ENCODE data around the gene PCED1B. TPM values are rescaled to one million over a fixed set of nuclear protein-coding genes. Genes with fewer than 3 reads are reported as not detected.

PCED1B gene
- total RNA-seq, 1 donor from 2014 or later: 3.1 TPM

- Histone ChIP-seq H3K4me3 (no peak overlapping the region), H3K9ac (no peak overlapping the region), H3K79me2 (ENCODE audit: low read depth) (no peaks in the 10 kb centered on the region), H3K36me3 (no peaks in the 10 kb centered on the region), H3K27ac (no peak overlapping the region), H2AFZ (replicated peaks) (no peak overlapping the region), H3K4me2 (no peak overlapping the region), H3K9me3 (ENCODE audit: low read depth) (no peaks in the 10 kb centered on the region), H3F3A (ENCODE audit: low read depth) (peaks cover 16% of the 10 kb centered on the region), H3K27me3 (no peaks in the 10 kb centered on the region), H3K4me1 (peaks cover 15% of the 10 kb centered on the region), H4K20me1 (ENCODE audit: low read depth) (no peaks in the 10 kb centered on the region)
- Mint-ChIP-seq H3K27ac (no peak overlapping the region), H3K9me3 (no peaks in the 10 kb centered on the region), H3K27me3 (ENCODE audit: insufficient read depth, low read depth) (no peaks in the 10 kb centered on the region), H3K36me3 (no peaks in the 10 kb centered on the region), H3K4me3 (no peak overlapping the region), H3K4me1 (peaks cover 19% of the 10 kb centered on the region)
- no peak for TF ChIP-seq EZH2 (IDR thresholded peaks at IDR 0.05)
- TF ChIP-seq, protein P1, sequence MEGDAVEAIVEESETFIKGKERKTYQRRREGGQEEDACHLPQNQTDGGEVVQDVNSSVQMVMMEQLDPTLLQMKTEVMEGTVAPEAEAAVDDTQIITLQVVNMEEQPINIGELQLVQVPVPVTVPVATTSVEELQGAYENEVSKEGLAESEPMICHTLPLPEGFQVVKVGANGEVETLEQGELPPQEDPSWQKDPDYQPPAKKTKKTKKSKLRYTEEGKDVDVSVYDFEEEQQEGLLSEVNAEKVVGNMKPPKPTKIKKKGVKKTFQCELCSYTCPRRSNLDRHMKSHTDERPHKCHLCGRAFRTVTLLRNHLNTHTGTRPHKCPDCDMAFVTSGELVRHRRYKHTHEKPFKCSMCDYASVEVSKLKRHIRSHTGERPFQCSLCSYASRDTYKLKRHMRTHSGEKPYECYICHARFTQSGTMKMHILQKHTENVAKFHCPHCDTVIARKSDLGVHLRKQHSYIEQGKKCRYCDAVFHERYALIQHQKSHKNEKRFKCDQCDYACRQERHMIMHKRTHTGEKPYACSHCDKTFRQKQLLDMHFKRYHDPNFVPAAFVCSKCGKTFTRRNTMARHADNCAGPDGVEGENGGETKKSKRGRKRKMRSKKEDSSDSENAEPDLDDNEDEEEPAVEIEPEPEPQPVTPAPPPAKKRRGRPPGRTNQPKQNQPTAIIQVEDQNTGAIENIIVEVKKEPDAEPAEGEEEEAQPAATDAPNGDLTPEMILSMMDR (IDR thresholded peaks at IDR 0.05): no peak
- no peak for TF ChIP-seq EZH2phosphoT487 (IDR thresholded peaks at IDR 0.05)
- DNase-seq (ENCODE audit: low spot score): peak; percentile 24
Observed at GRCh38 chr12:47067771-47068431, 11.5 kb upstream of the PCED1B start.

- Histone ChIP-seq H3F3A (ENCODE audit: low read depth) (peaks cover 16% of the 10 kb centered on the region), H3K4me3 (no peak overlapping the region), H3K9me3 (ENCODE audit: low read depth) (no peaks in the 10 kb centered on the region), H3K4me1 (peaks cover 15% of the 10 kb centered on the region), H2AFZ (replicated peaks) (peak overlapping the region; percentile 61), H3K4me2 (peak overlapping the region; percentile 58), H3K27ac (no peak overlapping the region), H4K20me1 (ENCODE audit: low read depth) (no peaks in the 10 kb centered on the region), H3K79me2 (ENCODE audit: low read depth) (no peaks in the 10 kb centered on the region), H3K9ac (no peak overlapping the region), H3K36me3 (no peaks in the 10 kb centered on the region), H3K27me3 (no peaks in the 10 kb centered on the region)
- no peaks in the 10 kb centered on the region for H3K27me3 Mint-ChIP-seq (ENCODE audit: insufficient read depth, low read depth)
- no peak overlapping the region for H3K4me3 Mint-ChIP-seq
- H3K27ac Mint-ChIP-seq: no peak overlapping the region
- H3K36me3 Mint-ChIP-seq: no peaks in the 10 kb centered on the region
- no peaks in the 10 kb centered on the region for H3K9me3 Mint-ChIP-seq
- DNase-seq (ENCODE audit: low spot score): peak; percentile 39
- TF ChIP-seq EZH2 (IDR thresholded peaks at IDR 0.05) (no peak), EZH2phosphoT487 (IDR thresholded peaks at IDR 0.05) (no peak)
- TF ChIP-seq, protein P1 (IDR thresholded peaks at IDR 0.05): no peak
- peaks cover 19% of the 10 kb centered on the region for H3K4me1 Mint-ChIP-seq
Observed at GRCh38 chr12:47068539-47068938, 10.9 kb upstream of the PCED1B start.

DNA sequence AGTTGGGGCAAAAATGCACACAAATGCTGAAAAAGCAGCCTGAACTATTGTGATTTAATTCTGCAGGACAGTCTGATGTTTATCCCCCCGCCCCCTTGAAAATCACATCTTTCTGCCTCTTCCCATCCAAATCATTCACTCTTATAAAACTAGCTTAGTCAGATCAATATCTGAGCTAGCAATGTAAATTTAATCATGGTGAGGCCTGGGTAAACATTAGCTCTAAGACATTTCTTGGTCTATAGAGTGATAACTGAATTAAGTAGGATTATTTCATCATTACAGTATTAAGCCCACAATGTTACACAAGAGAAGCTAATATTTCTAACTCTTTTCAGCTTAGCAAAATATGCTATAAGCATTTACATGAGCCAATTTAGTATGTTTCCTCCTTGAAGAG is 9.1 kb upstream of the PCED1B start:
- Mint-ChIP-seq H3K9me3 (no peaks in the 10 kb centered on the region), H3K27me3 (ENCODE audit: insufficient read depth, low read depth) (no peaks in the 10 kb centered on the region), H3K4me3 (no peak overlapping the region), H3K27ac (no peak overlapping the region), H3K4me1 (peaks cover 19% of the 10 kb centered on the region), H3K36me3 (no peaks in the 10 kb centered on the region)
- Histone ChIP-seq H3K4me3 (no peak overlapping the region), H3K36me3 (no peaks in the 10 kb centered on the region), H3K9ac (no peak overlapping the region), H3K4me1 (peaks cover 15% of the 10 kb centered on the region), H4K20me1 (ENCODE audit: low read depth) (no peaks in the 10 kb centered on the region), H3K79me2 (ENCODE audit: low read depth) (no peaks in the 10 kb centered on the region), H3F3A (ENCODE audit: low read depth) (peaks cover 16% of the 10 kb centered on the region), H3K27me3 (no peaks in the 10 kb centered on the region), H3K9me3 (ENCODE audit: low read depth) (no peaks in the 10 kb centered on the region), H3K4me2 (no peak overlapping the region), H3K27ac (no peak overlapping the region), H2AFZ (replicated peaks) (no peak overlapping the region)
- TF ChIP-seq, protein P1 (IDR thresholded peaks at IDR 0.05): no peak
- TF ChIP-seq EZH2phosphoT487 (IDR thresholded peaks at IDR 0.05) (no peak), EZH2 (IDR thresholded peaks at IDR 0.05) (no peak)
- DNase-seq (ENCODE audit: low spot score): no peak

Data from neural progenitor cell (in vitro differentiated cells).